Measurements from ENCODE around the gene SDK1. TPM values are rescaled to one million over a fixed set of nuclear protein-coding genes. Genes with fewer than 3 reads are reported as not detected.

SDK1 gene
- total and polyA plus RNA-seq, 11 donors = 2.2 to 5.8 (median 3.4) TPM

DNA sequence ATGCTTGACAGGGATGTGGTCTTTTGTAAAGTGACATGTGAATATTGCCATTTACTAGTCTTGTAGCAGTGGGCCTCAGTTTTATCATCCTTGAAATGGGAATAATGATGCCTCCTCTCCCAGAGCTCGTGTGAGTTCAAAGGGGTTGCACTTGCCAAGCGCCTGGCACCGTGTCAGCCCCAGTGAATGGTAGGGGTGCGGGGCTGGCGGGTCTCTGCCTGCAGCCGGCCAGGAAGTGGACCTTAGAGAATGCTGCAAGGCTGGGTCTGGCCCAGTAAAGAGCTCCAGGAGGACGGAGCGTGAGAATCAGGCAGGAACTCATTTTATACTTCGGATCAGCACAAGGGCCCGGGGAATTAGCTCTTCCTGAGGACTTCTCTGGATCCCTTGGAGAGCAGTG, 856.6 kb downstream of the SDK1 start:
- ATAC-seq (no peak), DNase-seq (no peak)
- no peaks in the 10 kb centered on the region for H3K27me3 ChIP-seq
- no peaks in the 10 kb centered on the region for H3K9me3 ChIP-seq
- intact Hi-C loops (cut with DNase I) = no loop called here
- WGBS, 4 donors = 78 to 89% (median 85%) methylated on average over 10 of the region's 10 CpGs
- H3K27ac ChIP-seq = no peak overlapping the region
- TF ChIP-seq CTCF (IDR thresholded peaks at IDR 0.05) (no peak), POLR2A (IDR thresholded peaks at IDR 0.05) (no peak)
- H3K36me3 ChIP-seq = no peaks in the 10 kb centered on the region
- H3K4me1 ChIP-seq = peaks cover 0 to 4% (median 0%) of the 10 kb centered on the region in 12 donors
- no peak overlapping the region for H3K4me3 ChIP-seq

DNA sequence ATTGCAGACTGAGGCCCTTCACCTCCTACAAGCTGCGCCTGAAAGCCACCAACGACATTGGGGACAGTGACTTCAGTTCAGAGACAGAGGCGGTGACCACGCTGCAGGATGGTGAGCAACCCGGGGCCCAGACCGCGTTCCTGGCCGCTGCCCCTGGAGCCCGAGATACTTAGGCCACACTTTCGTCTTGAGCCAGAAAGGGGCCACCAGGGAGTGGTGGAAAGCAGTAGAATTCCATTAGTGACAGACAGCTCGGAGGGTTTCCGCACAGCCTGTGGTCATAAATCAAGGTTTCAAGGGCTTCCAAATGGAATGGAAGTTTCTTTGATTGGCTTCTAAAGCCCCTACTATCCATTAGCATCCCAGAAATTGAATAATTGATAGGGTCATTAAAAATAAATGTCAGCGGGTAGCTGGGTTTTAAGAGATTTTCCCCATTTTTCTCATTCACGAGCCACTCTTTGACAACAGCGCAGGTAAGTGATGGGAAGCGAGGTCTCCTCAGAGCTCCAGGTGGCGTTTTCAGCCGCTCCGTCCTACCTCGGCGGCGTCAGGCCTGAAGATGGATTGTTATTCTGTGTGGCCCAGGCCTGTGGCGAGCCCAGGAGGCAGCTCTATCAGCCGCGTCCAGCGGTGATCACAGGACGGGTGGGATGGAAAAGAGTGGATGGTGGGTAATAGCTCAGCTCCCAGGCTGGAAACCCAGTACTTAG, 857.5 kb downstream of the SDK1 start:
- 93 to 95% (median 94%) methylated on average over 27 of the region's 27 CpGs for WGBS, 4 donors

GRCh38 chr7:4159154-4159501, 858.1 kb downstream of the SDK1 start:
- peak in 1 of 4 donors; percentile 43 for ATAC-seq
- DNase-seq = no peak
- 67 to 87% (median 78%) methylated on average over 4 to 5 of the region's 5 CpGs for WGBS, 4 donors

More for the DNA sequence above, 857.5 kb downstream of the SDK1 start:
- ATAC-seq = no peak
- DNase-seq = no peak
- Histone ChIP-seq H3K9me3 (no peaks in the 10 kb centered on the region), H3K36me3 (no peaks in the 10 kb centered on the region), H3K4me1 (peaks cover 0 to 9% (median 0%) of the 10 kb centered on the region in 12 donors), H3K27ac (no peak overlapping the region), H3K4me3 (no peak overlapping the region), H3K27me3 (no peaks in the 10 kb centered on the region)
- TF ChIP-seq CTCF (IDR thresholded peaks at IDR 0.05) (no peak), POLR2A (IDR thresholded peaks at IDR 0.05) (no peak)
- intact Hi-C loops (cut with DNase I) = no loop called here

More at GRCh38 chr7:4159154-4159501, 858.1 kb downstream of the SDK1 start:
- intact Hi-C loops (cut with DNase I) = no loop called here
- Histone ChIP-seq H3K27ac (no peak overlapping the region), H3K4me3 (no peak overlapping the region), H3K4me1 (peaks cover 0 to 9% (median 0%) of the 10 kb centered on the region in 12 donors), H3K27me3 (no peaks in the 10 kb centered on the region), H3K36me3 (no peaks in the 10 kb centered on the region), H3K9me3 (no peaks in the 10 kb centered on the region)
- TF ChIP-seq POLR2A (IDR thresholded peaks at IDR 0.05) (no peak), CTCF (IDR thresholded peaks at IDR 0.05) (no peak)
